RKO (cell line): ENCODE data around the gene GLRX.

Source experiments
- DNase-seq: peaks from one replicate; pipeline ENCODE4 v3.0.0-alpha.2; 2016; ENCODE audit warnings: low spot score

Gene GLRX

DNA sequence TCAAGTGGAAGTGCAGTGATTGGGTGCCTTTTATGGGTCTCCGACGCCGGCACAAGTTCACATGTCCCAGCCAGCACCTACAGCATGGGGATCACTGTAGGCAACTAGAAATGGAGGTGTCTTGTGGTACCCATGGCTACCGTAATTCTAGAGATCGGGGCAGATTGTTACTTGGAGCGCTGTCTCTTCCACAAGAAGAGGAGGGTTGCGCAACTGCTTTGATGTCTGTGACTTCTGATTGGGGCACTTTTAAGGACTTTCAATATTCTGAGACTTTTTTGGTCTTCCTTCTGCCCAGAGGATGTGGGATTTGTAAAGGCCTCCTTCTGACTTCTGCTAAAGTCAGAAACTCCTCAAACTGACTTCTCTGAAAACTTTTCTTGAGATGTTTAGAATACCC, 41.9 kb downstream of the GLRX start:
- DNase-seq = no peak

DNA sequence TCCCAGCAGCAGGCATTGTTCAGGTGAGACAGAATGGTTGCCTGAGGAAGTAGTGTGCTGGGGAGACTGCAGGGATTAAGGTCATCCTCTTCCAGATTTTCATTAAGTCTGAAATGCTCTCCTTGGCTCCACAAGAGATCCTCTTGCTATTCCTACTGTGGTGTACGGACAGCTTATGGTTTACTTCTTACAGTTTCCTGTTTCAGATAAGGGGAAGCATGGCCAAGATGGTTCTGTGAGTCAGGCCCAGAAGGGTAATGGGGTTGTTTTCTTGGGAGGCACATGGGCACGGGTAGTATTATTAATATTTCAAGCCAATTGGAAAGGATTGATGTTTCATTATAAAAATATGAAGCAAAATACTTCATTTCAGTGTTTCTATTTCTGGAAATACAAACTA, 42.9 kb downstream of the GLRX start:
- DNase-seq = no peak

DNA sequence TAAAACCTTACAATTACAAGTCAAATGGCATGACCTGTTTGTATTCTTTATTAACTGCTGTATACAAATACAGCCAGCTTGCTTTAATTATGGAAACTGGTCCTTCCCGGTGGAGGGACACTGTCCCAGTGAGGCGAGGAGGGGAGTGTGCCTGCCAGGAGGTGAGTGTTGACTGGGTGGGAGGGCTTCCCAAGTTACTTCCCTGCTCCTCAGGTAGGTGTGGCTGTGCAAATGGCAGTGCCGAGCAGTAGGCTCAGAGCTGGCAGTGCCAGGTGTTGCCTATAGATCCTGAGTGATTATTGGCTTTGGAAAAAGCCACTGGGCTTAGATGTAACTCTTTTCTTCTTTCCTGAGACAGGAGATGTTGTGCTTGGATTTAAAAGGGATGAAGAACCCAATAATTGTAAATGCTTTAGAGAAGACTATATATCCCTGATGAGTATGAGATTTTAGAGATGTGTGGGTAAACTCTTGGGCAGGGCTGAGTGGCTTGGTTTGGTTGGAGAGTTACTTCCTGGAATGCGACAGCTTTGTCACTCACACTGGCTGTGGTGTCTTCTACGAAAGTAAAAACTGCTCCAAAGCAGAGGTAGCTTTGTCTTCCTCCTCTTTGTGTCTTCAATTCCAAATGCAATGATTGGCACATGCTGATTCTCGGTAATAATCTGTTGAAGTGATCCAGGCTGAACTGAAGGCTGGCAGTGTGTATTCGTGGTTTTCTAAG, 43.7 kb downstream of the GLRX start:
- no peak for DNase-seq

DNA sequence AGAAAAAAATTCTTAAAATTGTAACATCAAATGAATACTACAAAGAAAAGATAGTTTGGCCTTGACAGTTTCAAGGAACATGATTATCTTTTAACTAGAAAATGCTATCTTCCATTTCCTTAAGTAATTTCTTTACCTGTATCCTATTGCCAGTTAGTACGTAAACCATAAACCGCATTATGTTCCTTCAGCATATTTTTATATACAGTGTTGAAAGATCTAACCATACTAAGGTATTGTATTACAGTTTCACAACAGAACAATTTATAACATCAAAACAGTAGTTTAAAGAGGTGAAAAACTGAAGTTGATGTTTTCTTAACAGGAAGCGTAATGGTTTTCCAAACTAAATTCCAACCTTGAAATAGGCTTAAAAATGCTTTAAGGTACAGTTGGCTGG, 45.1 kb downstream of the GLRX start:
- no peak for DNase-seq

DNA sequence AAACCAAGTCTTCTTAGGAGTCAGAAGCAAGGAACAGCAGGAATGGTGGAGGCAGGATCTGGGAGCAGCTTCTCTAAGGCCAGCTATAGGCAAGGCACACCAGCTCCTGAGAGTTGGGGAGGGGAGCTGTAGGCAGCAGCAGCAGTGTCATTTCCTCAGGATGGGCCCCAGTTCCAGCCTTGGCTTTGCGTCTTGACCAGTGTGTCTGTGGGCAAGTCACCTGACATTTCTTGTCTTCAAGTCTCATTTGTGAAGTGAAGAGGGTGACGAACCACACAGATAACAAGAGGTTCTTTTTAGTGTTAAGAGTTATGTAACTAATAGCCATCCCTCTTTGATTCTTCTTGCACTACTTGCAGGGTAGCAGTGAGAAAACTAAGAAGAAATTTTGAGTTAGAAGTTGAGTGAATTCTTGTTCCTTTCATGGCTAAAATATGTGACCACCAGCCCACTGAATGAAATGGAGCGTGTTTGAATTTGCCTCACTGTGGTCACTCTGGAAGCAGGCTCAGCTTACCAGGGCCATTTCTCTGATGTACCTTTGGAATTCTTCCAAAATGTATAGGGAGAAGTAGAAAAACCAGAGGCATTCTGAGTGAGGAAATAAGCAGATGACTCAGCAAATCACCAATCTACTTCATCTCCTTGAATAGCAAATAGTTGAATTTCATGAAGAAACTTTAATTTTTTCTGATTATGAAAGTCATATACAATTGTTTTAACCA, 49.0 kb downstream of the GLRX start:
- no peak for DNase-seq

DNA sequence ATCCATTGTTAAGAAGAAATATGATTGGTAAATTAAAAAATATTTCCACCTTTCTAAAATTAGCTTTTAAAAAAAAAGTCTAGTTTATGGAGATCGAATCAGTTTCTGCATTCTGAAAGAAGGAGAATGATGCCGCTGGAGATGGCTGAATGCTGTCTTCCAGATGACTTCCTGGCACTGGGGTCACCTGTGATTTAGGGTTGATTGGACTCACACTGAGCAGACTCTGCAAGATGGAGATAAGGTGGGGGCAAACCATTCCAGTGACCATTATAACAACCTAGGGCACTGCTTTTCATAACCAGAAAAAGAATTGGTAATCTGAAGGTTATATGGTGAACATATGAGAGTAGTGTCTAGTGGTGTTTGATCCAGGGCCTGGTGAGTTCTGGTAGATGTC, 50.6 kb downstream of the GLRX start:
- no peak for DNase-seq

DNA sequence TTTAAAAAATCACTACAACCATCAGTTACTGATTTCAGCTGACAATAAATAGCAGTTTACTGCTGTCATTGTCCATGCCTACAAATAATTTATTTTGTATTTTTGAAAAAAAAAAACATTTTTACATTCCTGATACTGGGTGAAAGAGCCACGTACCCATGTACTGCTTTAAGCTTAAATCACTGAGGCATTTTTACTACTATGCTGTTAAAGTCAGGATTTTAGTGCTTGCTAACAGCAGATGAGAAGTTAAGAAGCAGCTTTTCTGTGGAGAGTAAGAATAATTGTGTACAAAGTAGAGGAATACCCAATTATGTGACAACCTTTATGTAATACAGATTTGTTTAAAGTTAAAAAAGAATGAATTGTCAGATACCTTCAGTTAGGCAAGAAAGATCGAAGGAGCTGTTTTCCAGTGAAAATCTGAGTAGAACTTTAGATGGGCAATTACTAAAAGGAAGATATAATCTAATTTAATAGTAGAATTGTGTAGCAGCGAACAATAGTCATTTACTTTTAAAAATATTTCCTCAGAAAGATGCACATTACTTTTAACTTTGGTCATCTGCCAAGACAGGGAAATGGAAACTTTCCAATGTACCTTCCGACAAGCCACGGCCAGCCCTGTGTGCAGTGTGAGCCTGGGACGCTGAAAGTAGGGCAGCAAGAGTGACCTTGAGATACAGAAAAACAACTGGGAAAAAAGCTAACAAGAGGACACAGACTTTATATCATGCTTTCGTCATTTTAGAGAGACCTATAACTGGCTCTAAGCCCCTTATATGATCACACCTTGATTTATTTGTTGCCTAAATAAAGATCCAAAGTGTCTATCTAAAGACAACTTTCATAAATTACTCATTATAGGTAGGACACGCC, 51.5 kb downstream of the GLRX start:
- no peak for DNase-seq

DNA sequence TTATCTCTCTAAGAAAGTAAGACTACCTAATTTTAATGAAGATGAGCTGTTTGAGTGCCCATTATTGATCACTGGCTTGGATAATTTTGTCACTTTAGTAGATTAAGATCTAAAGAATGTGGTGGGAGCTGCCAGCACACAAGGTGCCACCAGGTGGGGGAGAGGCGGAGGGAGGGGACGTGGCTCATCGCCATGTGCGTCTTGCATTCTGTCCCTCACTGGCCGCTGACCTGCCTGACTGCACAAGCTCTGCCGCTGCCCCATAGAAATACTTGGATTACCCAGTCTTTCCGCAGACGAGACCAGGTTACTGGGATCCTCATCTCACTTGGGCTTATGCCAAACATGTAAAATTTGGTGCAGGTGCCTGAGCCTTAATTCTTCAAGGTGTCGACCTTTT, 53.8 kb downstream of the GLRX start:
- DNase-seq = no peak

DNA sequence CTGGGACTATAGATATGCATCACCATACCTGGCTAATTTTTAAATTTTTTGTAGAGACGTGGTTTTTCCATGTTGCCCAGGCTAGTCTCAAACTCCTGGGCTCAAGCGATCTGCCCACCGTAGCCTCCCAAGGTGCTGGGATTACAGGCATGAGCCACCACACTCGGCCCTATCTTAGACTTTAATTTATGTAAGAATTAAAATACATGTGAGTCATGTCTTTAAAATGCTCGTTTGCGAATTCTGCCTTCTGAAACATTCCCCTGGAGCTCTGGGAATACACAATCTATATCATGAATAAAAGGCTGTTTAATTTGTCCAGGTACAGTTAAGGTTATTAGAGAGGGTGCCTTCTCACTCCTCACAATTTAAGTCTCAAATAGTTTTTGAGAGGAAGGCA, 58.6 kb downstream of the GLRX start:
- no peak for DNase-seq
